ENCODE results near the gene PDLIM1. TPM values are rescaled to one million over a fixed set of nuclear protein-coding genes. Genes with fewer than 3 reads are reported as not detected.
A peak's percentile ranks its signal among the peaks of the same experiment; 100 is the strongest.

PDLIM1 gene
- total and polyA plus RNA-seq, 8 donors: 44.1 to 120 (median 55.9) TPM

DNA sequence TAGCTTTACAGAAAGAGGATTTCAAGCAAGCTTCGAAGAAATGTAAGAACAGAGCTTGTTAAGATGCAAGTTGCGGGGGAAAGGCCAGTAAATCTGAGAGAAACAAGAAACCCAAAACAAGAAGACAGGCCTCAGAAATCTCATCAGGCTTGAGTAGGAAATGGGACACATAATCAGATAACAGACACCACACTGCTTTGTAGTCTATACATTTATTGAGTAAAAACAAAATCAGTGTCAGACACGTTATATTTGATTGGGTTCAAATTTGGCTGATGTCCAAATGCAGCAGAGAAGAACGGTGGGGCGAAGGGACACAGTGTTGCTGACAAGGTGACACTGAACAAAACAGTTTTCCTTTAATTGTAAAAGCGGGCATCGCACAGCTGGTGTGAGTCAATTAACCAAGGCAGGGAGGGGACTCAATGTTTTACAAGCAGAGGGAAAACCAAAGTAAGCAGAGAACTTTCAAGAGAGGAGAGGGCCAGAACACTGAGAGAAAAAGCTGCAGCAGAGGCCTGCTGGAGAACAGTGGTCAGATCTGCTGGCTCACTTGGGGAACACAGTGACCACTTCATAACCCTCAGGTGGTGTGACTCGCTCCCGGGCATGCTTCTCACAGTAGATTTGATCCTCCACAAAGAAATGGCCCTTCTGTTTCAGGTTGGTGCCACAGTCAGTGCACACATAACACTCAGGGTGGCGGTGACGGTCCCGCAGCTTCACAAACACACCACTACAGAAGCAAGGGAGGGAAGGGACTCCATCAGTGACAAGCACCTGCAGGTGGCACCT lies 53.2 kb downstream of the PDLIM1 start:
- intact Hi-C loops (cut with DNase I): no loop called here
- H3K36me3 ChIP-seq: peaks cover 0 to 38% (median 0%) of the 10 kb centered on the region in 3 donors

DNA sequence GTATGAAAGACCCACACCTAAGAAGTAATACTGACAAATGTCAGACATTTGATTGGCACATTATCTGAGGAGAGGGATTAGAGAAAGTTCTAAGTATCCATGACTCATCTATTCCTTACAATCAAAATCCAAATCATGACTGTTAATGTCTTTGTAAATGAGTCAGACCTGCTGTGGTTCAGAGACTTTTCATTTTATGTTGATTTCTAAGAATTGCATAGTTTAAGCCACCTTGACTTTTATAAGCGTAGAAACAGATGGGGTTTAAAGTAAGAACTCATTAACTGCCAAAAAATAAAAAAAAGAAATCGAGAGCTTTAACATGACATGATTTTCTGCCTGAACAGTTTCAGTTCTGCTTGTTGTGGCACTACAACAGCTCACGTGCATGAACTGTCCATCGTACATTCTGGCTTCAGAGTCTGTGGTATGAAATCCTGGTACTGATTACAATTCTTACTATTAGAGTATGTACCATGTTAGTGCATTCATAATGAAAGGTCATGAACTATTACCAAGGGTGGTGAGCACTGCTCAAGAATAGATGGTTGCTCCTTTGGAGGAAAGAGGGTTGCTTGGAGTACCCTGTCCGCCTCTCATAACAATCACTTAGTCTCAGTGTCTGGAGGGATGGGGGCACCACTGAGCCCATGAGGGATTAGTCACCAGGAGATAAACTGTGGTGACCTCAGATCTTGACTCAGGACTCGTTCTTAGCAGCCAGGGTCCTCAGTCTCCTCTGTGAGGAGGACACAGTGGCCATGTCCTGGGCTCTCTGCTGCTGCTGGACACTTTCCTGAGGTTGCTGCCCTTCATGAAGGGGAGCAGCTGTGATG lies 54.5 kb downstream of the PDLIM1 start:
- H3K27me3 ChIP-seq: no peaks in the 10 kb centered on the region
- no peaks in the 10 kb centered on the region for H3K4me1 ChIP-seq
- intact Hi-C loops (cut with DNase I): no loop called here
- H3K27ac ChIP-seq: no peak overlapping the region
- FAIRE-seq (no peak), ATAC-seq (peak in 1 of 4 donors; percentile 18), DNase-seq (no peak)
- no peaks in the 10 kb centered on the region for H3K9me3 ChIP-seq
- TF ChIP-seq, protein P1, sequence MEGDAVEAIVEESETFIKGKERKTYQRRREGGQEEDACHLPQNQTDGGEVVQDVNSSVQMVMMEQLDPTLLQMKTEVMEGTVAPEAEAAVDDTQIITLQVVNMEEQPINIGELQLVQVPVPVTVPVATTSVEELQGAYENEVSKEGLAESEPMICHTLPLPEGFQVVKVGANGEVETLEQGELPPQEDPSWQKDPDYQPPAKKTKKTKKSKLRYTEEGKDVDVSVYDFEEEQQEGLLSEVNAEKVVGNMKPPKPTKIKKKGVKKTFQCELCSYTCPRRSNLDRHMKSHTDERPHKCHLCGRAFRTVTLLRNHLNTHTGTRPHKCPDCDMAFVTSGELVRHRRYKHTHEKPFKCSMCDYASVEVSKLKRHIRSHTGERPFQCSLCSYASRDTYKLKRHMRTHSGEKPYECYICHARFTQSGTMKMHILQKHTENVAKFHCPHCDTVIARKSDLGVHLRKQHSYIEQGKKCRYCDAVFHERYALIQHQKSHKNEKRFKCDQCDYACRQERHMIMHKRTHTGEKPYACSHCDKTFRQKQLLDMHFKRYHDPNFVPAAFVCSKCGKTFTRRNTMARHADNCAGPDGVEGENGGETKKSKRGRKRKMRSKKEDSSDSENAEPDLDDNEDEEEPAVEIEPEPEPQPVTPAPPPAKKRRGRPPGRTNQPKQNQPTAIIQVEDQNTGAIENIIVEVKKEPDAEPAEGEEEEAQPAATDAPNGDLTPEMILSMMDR (IDR thresholded peaks at IDR 0.05): no peak
- H3K36me3 ChIP-seq: peaks cover 0 to 38% (median 0%) of the 10 kb centered on the region in 3 donors
- WGBS, 2 donors: 77 to 88% methylated on average over 6 of the region's 6 CpGs
- H3K4me3 ChIP-seq: no peak overlapping the region

More for the DNA sequence above, 53.2 kb downstream of the PDLIM1 start:
- no peak overlapping the region for H3K4me3 ChIP-seq
- TF ChIP-seq, protein P1 (IDR thresholded peaks at IDR 0.05): no peak
- WGBS, 2 donors: 84 to 88% methylated on average over 12 of the region's 12 CpGs
- H3K27me3 ChIP-seq: no peaks in the 10 kb centered on the region
- H3K9me3 ChIP-seq: no peaks in the 10 kb centered on the region
- FAIRE-seq (no peak), DNase-seq (no peak), ATAC-seq (peak in 1 of 4 donors; percentile 5)
- H3K4me1 ChIP-seq: no peaks in the 10 kb centered on the region
- no peak overlapping the region for H3K27ac ChIP-seq

DNA sequence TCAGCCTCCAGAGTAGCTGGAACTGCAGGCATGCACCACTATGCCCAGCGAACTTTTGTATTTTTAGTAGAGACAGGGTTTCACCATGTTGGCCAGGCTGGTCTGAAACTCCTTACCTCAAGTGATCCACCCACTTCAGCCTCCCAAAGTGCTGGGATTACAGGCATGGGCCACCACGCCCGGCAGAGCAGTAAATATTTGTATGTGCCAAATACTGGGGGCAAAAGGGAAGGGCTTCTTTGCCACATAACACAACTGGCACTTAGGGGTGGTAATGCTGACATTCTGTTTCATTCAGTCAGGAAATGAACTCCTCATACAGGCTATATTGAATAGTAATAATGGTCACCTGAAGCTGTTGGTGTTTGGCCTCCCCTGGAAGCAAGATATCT lies 55.1 kb downstream of the PDLIM1 start:
- Histone ChIP-seq H3K4me3 (no peak overlapping the region), H3K36me3 (peaks cover 0 to 38% (median 0%) of the 10 kb centered on the region in 3 donors), H3K4me1 (no peaks in the 10 kb centered on the region), H3K9me3 (no peaks in the 10 kb centered on the region), H3K27ac (no peak overlapping the region), H3K27me3 (no peaks in the 10 kb centered on the region)
- 88 to 93% methylated on average over 3 of the region's 3 CpGs for WGBS, 2 donors
- no peak for ATAC-seq
- intact Hi-C loops (cut with DNase I): no loop called here
- no peak for FAIRE-seq
- TF ChIP-seq, protein P1 (IDR thresholded peaks at IDR 0.05): no peak
- no peak for DNase-seq

DNA sequence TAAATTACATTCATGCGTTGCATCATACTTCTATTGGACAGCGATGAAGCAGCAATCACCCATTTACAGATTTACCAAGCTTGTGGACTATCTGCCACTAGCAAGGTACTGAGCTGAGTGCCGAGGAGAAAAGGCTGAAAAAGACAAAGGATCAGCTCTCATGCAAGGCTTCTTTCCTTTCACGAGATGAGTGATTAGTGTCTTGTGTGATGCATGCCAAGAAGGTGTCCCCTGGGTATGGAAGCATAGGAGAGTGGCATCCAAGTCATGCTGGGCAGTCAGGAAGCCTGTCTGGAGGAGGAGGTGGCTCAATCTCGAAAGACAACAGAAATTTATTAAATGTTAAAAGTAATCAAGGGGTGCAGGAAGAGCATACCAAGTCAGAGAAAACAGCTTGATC lies 55.9 kb downstream of the PDLIM1 start:
- ATAC-seq (no peak), DNase-seq (no peak), FAIRE-seq (no peak)
- Histone ChIP-seq H3K27me3 (no peaks in the 10 kb centered on the region), H3K9me3 (no peaks in the 10 kb centered on the region), H3K4me1 (no peaks in the 10 kb centered on the region), H3K27ac (no peak overlapping the region), H3K4me3 (no peak overlapping the region), H3K36me3 (peaks cover 0 to 31% (median 0%) of the 10 kb centered on the region in 3 donors)
- 83 to 86% methylated on average over 5 of the region's 5 CpGs for WGBS, 2 donors
- intact Hi-C loops (cut with DNase I): no loop called here
- TF ChIP-seq, protein P1 (IDR thresholded peaks at IDR 0.05): no peak

All from pancreas (tissue), 10 donors.